ENCODE measurements around the gene FGF21. TPM values are rescaled to one million over a fixed set of nuclear protein-coding genes. Genes with fewer than 3 reads are reported as not detected.

Gene FGF21
- total and polyA plus RNA-seq, 2 donors (not counting 1 experiment from before 2014, with no cell fraction given): not detected

- no peaks in the 10 kb centered on the region for H3K9me3 ChIP-seq (ENCODE audit: control insufficient read depth, insufficient read depth, low read depth, low read length)
- H3K36me3 ChIP-seq (ENCODE audit: control insufficient read depth, insufficient read depth, low read length): no peaks in the 10 kb centered on the region
- H3K27ac ChIP-seq (ENCODE audit: insufficient read depth, low read length): no peak overlapping the region
- H2AFZ ChIP-seq (ENCODE audit: low read length): no peak overlapping the region
- H3K79me2 ChIP-seq (ENCODE audit: control insufficient read depth, insufficient read depth, low read length): no peaks in the 10 kb centered on the region
- peaks cover 3% of the 10 kb centered on the region for H3K4me1 ChIP-seq (ENCODE audit: control insufficient read depth, extremely low read depth, insufficient read depth, low read length)
- H3K27me3 ChIP-seq (ENCODE audit: control insufficient read depth, insufficient read depth, low read length): peaks cover 16% of the 10 kb centered on the region
- H4K20me1 ChIP-seq (ENCODE audit: control insufficient read depth, extremely low read depth, insufficient read depth, low read length): no peaks in the 10 kb centered on the region
- no peak overlapping the region for H3K9ac ChIP-seq (ENCODE audit: insufficient read depth, low read length)
- H3K4me2 ChIP-seq (ENCODE audit: extremely low read depth, insufficient read depth, low read length): no peak overlapping the region
- TF ChIP-seq EZH2 (IDR thresholded peaks at IDR 0.05; ENCODE audit: low read length, missing control alignments) (no peak), CTCF (conservative IDR thresholded peaks at IDR 0.05 in 1 of 2, IDR thresholded peaks at IDR 0.05 in 1 of 2; ENCODE audit: low read depth in 1 of 2, low read length in 2 of 2) (no peak)
- no peak for DNase-seq (ENCODE audit: low read depth in 2 of 2)
- no peak overlapping the region for H3K4me3 ChIP-seq (replicated peaks in 1 of 4; ENCODE audit: control extremely low read depth in 1 of 4, insufficient read depth in 1 of 4, low read depth in 3 of 4, low read length in 4 of 4)
Observed at GRCh38 chr19:48756212-48756611, 888 bp downstream of the FGF21 start.

GRCh38 chr19:48756686-48757085, 1.4 kb downstream of the FGF21 start:
- Histone ChIP-seq H3K27ac (ENCODE audit: insufficient read depth, low read length) (no peak overlapping the region), H2AFZ (ENCODE audit: low read length) (no peak overlapping the region), H3K9me3 (ENCODE audit: control insufficient read depth, insufficient read depth, low read depth, low read length) (no peaks in the 10 kb centered on the region), H3K79me2 (ENCODE audit: control insufficient read depth, insufficient read depth, low read length) (no peaks in the 10 kb centered on the region), H3K4me2 (ENCODE audit: extremely low read depth, insufficient read depth, low read length) (no peak overlapping the region), H3K36me3 (ENCODE audit: control insufficient read depth, insufficient read depth, low read length) (no peaks in the 10 kb centered on the region), H3K27me3 (ENCODE audit: control insufficient read depth, insufficient read depth, low read length) (peaks cover 15% of the 10 kb centered on the region), H3K4me1 (ENCODE audit: control insufficient read depth, extremely low read depth, insufficient read depth, low read length) (peaks cover 3% of the 10 kb centered on the region), H4K20me1 (ENCODE audit: control insufficient read depth, extremely low read depth, insufficient read depth, low read length) (no peaks in the 10 kb centered on the region), H3K9ac (ENCODE audit: insufficient read depth, low read length) (no peak overlapping the region), H3K4me3 (replicated peaks in 1 of 4; ENCODE audit: control extremely low read depth in 1 of 4, insufficient read depth in 1 of 4, low read depth in 3 of 4, low read length in 4 of 4) (no peak overlapping the region)
- no peak for DNase-seq (ENCODE audit: low read depth in 2 of 2)
- TF ChIP-seq EZH2 (IDR thresholded peaks at IDR 0.05; ENCODE audit: low read length, missing control alignments) (no peak), CTCF (conservative IDR thresholded peaks at IDR 0.05 in 1 of 2, IDR thresholded peaks at IDR 0.05 in 1 of 2; ENCODE audit: low read depth in 1 of 2, low read length in 2 of 2) (no peak)

GRCh38 chr19:48757089-48757675, 1.9 kb downstream of the FGF21 start:
- peaks cover 11% of the 10 kb centered on the region for H3K27me3 ChIP-seq (ENCODE audit: control insufficient read depth, insufficient read depth, low read length)
- H3K79me2 ChIP-seq (ENCODE audit: control insufficient read depth, insufficient read depth, low read length): no peaks in the 10 kb centered on the region
- no peaks in the 10 kb centered on the region for H3K9me3 ChIP-seq (ENCODE audit: control insufficient read depth, insufficient read depth, low read depth, low read length)
- DNase-seq (ENCODE audit: low read depth in 2 of 2): no peak
- H2AFZ ChIP-seq (ENCODE audit: low read length): no peak overlapping the region
- no peak overlapping the region for H3K27ac ChIP-seq (ENCODE audit: insufficient read depth, low read length)
- no peaks in the 10 kb centered on the region for H3K36me3 ChIP-seq (ENCODE audit: control insufficient read depth, insufficient read depth, low read length)
- H3K4me3 ChIP-seq (replicated peaks in 1 of 4; ENCODE audit: control extremely low read depth in 1 of 4, insufficient read depth in 1 of 4, low read depth in 3 of 4, low read length in 4 of 4): no peak overlapping the region
- no peak overlapping the region for H3K4me2 ChIP-seq (ENCODE audit: extremely low read depth, insufficient read depth, low read length)
- H3K4me1 ChIP-seq (ENCODE audit: control insufficient read depth, extremely low read depth, insufficient read depth, low read length): peaks cover 2% of the 10 kb centered on the region
- TF ChIP-seq CTCF (conservative IDR thresholded peaks at IDR 0.05 in 1 of 2, IDR thresholded peaks at IDR 0.05 in 1 of 2; ENCODE audit: low read depth in 1 of 2, low read length in 2 of 2) (no peak), EZH2 (IDR thresholded peaks at IDR 0.05; ENCODE audit: low read length, missing control alignments) (no peak)
- H4K20me1 ChIP-seq (ENCODE audit: control insufficient read depth, extremely low read depth, insufficient read depth, low read length): no peaks in the 10 kb centered on the region
- H3K9ac ChIP-seq (ENCODE audit: insufficient read depth, low read length): no peak overlapping the region
